Mesendoderm (in vitro differentiated cells): ENCODE results near the gene ABAT.

Experiments used
- DNase-seq: peaks from one replicate; pipeline ENCODE4 v3.0.0; 2013
- H2AK5ac ChIP-seq: 2 replicates; pipeline ENCODE4 v1.6.1; 2013; ENCODE audit warnings: low read length, inconsistent platforms
- H2BK120ac ChIP-seq: 2 replicates; pipeline ENCODE4 v1.6.1; 2013; ENCODE audit warnings: low read depth, mild to moderate bottlenecking, low read length, moderate library complexity, mixed read lengths
- H2BK15ac ChIP-seq: replicated peaks from 2 replicates; pipeline ENCODE4 v1.6.1; 2013; ENCODE audit warnings: low read depth, mild to moderate bottlenecking, moderate library complexity
- H2BK5ac ChIP-seq: 2 replicates; pipeline ENCODE4 v1.6.1; 2013; ENCODE audit warnings: low read length, inconsistent platforms
- H3K18ac ChIP-seq: 2 replicates; pipeline ENCODE4 v1.6.1; 2013; ENCODE audit warnings: mild to moderate bottlenecking, low read length, mixed read lengths
- H3K23ac ChIP-seq: one replicate; pipeline ENCODE4 v1.6.1; 2013; ENCODE audit warnings: low read length
- H3K27ac ChIP-seq: 2 replicates; pipeline ENCODE4 v1.5.1; 2013; ENCODE audit warnings: low read depth, mild to moderate bottlenecking, inconsistent platforms, low read length, moderate library complexity
- H3K27me3 ChIP-seq: 2 replicates; pipeline ENCODE4 v1.6.1; 2013; ENCODE audit warnings: low read length, control low read depth, mild to moderate bottlenecking, inconsistent platforms; ENCODE audit not compliant: insufficient read depth, poor library complexity
- H3K36me3 ChIP-seq: 2 replicates; pipeline ENCODE4 v1.6.1; 2013; ENCODE audit warnings: low read length, inconsistent platforms; ENCODE audit not compliant: control insufficient read depth, insufficient read depth
- H3K4ac ChIP-seq: one replicate; pipeline ENCODE4 v1.6.1; 2013; ENCODE audit warnings: low read depth, mild to moderate bottlenecking, low read length, moderate library complexity
- H3K4me1 ChIP-seq: 2 replicates; pipeline ENCODE4 v1.6.1; 2013; ENCODE audit warnings: low read depth, low read length, inconsistent platforms; ENCODE audit not compliant: control insufficient read depth
- H3K4me2 ChIP-seq: 2 replicates; pipeline ENCODE4 v1.6.1; 2013; ENCODE audit warnings: low read length
- H3K4me3 ChIP-seq: 2 replicates; pipeline ENCODE4 v1.5.1; 2013; ENCODE audit warnings: mild to moderate bottlenecking, low read length
- H3K56ac ChIP-seq: one replicate; pipeline ENCODE4 v1.6.1; 2013; ENCODE audit warnings: low read length
- H3K79me1 ChIP-seq: 2 replicates; pipeline ENCODE4 v1.6.1; 2013; ENCODE audit warnings: low read length, inconsistent platforms
- H3K79me2 ChIP-seq: 2 replicates; pipeline ENCODE4 v1.6.1; 2013; ENCODE audit warnings: mild to moderate bottlenecking, low read length; ENCODE audit not compliant: control insufficient read depth, insufficient read depth
- H3K9ac ChIP-seq: 2 replicates; pipeline ENCODE4 v1.6.1; 2013; ENCODE audit warnings: low read length, inconsistent platforms
- H4K5ac ChIP-seq: one replicate; pipeline ENCODE4 v1.6.1; 2013; ENCODE audit warnings: low read length
- H4K8ac ChIP-seq: one replicate; pipeline ENCODE4 v1.6.1; 2013; ENCODE audit warnings: low read depth, mild to moderate bottlenecking, control low read depth, low read length, moderate library complexity
- WGBS: extraction: QIAGEN DNeasy Blood & Tissue Kit; methylation state at CpG from one replicate; pipeline ENCODE4 v1.1.7; 2013; ENCODE audit warnings: low lambda C conversion rate, missing lambda C conversion rate; ENCODE audit not compliant: insufficient coverage; ENCODE audit errors: extremely low coverage; 5-methylcytosine and 5-hydroxymethylcytosine counted together

Gene ABAT

GRCh38 chr16:8718851-8719680, 44.6 kb downstream of the ABAT start:
- WGBS = no CpG with 5 or more reads among the region's 19 CpGs
- Histone ChIP-seq H2BK5ac (no peak overlapping the region), H3K4me3 (no peak overlapping the region), H3K36me3 (no peaks in the 10 kb centered on the region), H3K79me2 (no peaks in the 10 kb centered on the region), H2BK15ac (no peak overlapping the region), H3K4me2 (no peak overlapping the region), H3K27ac (no peak overlapping the region), H3K4ac (no peak overlapping the region), H4K8ac (no peak overlapping the region), H2AK5ac (no peak overlapping the region), H3K79me1 (no peaks in the 10 kb centered on the region), H3K4me1 (no peaks in the 10 kb centered on the region), H3K9ac (no peak overlapping the region), H2BK120ac (no peak overlapping the region), H3K27me3 (no peaks in the 10 kb centered on the region), H3K56ac (no peak overlapping the region), H3K18ac (no peak overlapping the region), H4K5ac (no peak overlapping the region), H3K23ac (no peak overlapping the region)
- no peak for DNase-seq

GRCh38 chr16:8720080-8720966, 45.9 kb downstream of the ABAT start:
- H4K5ac ChIP-seq = no peak overlapping the region
- H3K9ac ChIP-seq = no peak overlapping the region
- no peak overlapping the region for H3K4me3 ChIP-seq
- no peak overlapping the region for H3K56ac ChIP-seq
- H3K4me1 ChIP-seq = no peaks in the 10 kb centered on the region
- H3K4ac ChIP-seq = no peak overlapping the region
- no peak overlapping the region for H4K8ac ChIP-seq
- H2AK5ac ChIP-seq = no peak overlapping the region
- no peak overlapping the region for H2BK5ac ChIP-seq
- no peak overlapping the region for H3K27ac ChIP-seq
- no peak overlapping the region for H3K4me2 ChIP-seq
- H3K18ac ChIP-seq = no peak overlapping the region
- no peak overlapping the region for H3K23ac ChIP-seq
- no peaks in the 10 kb centered on the region for H3K79me2 ChIP-seq
- WGBS = no CpG with 5 or more reads among the region's 14 CpGs
- H3K27me3 ChIP-seq = no peaks in the 10 kb centered on the region
- H2BK15ac ChIP-seq = no peak overlapping the region
- no peaks in the 10 kb centered on the region for H3K79me1 ChIP-seq
- peak; percentile 73 for DNase-seq
- H2BK120ac ChIP-seq = no peak overlapping the region
- no peaks in the 10 kb centered on the region for H3K36me3 ChIP-seq

GRCh38 chr16:8720967-8721308, 46.5 kb downstream of the ABAT start:
- Histone ChIP-seq H3K56ac (no peak overlapping the region), H3K27ac (no peak overlapping the region), H3K18ac (no peak overlapping the region), H2BK15ac (no peak overlapping the region), H4K5ac (no peak overlapping the region), H3K23ac (no peak overlapping the region), H3K4ac (no peak overlapping the region), H2BK5ac (no peak overlapping the region), H3K36me3 (no peaks in the 10 kb centered on the region), H3K4me2 (no peak overlapping the region), H2BK120ac (no peak overlapping the region), H2AK5ac (no peak overlapping the region), H3K4me3 (no peak overlapping the region), H3K79me2 (no peaks in the 10 kb centered on the region), H3K79me1 (no peaks in the 10 kb centered on the region), H3K9ac (no peak overlapping the region), H3K4me1 (no peaks in the 10 kb centered on the region), H4K8ac (no peak overlapping the region), H3K27me3 (no peaks in the 10 kb centered on the region)
- no peak for DNase-seq
- no CpG with 5 or more reads among the region's 3 CpGs for WGBS

- Histone ChIP-seq H2BK120ac (no peak overlapping the region), H3K4me3 (no peak overlapping the region), H2BK15ac (no peak overlapping the region), H2AK5ac (no peak overlapping the region), H2BK5ac (no peak overlapping the region), H3K27ac (no peak overlapping the region), H4K8ac (no peak overlapping the region), H3K79me2 (no peaks in the 10 kb centered on the region), H3K79me1 (no peaks in the 10 kb centered on the region), H4K5ac (no peak overlapping the region), H3K9ac (no peak overlapping the region), H3K23ac (no peak overlapping the region), H3K4me2 (no peak overlapping the region), H3K4me1 (no peaks in the 10 kb centered on the region), H3K27me3 (no peaks in the 10 kb centered on the region), H3K36me3 (no peaks in the 10 kb centered on the region), H3K4ac (no peak overlapping the region), H3K18ac (no peak overlapping the region), H3K56ac (no peak overlapping the region)
- DNase-seq = no peak
- WGBS = no CpG with 5 or more reads among the region's 14 CpGs
Observed at GRCh38 chr16:8721336-8722024, 47.1 kb downstream of the ABAT start.

GRCh38 chr16:8722025-8722348, 47.6 kb downstream of the ABAT start:
- Histone ChIP-seq H4K5ac (no peak overlapping the region), H2BK15ac (no peak overlapping the region), H3K4me1 (no peaks in the 10 kb centered on the region), H3K4ac (no peak overlapping the region), H2BK5ac (no peak overlapping the region), H3K79me2 (no peaks in the 10 kb centered on the region), H3K36me3 (no peaks in the 10 kb centered on the region), H3K23ac (no peak overlapping the region), H3K56ac (no peak overlapping the region), H3K18ac (no peak overlapping the region), H2AK5ac (no peak overlapping the region), H3K27ac (no peak overlapping the region), H2BK120ac (no peak overlapping the region), H3K9ac (no peak overlapping the region), H3K79me1 (no peaks in the 10 kb centered on the region), H3K4me3 (no peak overlapping the region), H3K4me2 (no peak overlapping the region), H4K8ac (no peak overlapping the region), H3K27me3 (no peaks in the 10 kb centered on the region)
- no peak for DNase-seq
- no CpG with 5 or more reads among the region's 4 CpGs for WGBS
